ENCODE results near the gene FOXP1.

The FOXP1 gene

DNA sequence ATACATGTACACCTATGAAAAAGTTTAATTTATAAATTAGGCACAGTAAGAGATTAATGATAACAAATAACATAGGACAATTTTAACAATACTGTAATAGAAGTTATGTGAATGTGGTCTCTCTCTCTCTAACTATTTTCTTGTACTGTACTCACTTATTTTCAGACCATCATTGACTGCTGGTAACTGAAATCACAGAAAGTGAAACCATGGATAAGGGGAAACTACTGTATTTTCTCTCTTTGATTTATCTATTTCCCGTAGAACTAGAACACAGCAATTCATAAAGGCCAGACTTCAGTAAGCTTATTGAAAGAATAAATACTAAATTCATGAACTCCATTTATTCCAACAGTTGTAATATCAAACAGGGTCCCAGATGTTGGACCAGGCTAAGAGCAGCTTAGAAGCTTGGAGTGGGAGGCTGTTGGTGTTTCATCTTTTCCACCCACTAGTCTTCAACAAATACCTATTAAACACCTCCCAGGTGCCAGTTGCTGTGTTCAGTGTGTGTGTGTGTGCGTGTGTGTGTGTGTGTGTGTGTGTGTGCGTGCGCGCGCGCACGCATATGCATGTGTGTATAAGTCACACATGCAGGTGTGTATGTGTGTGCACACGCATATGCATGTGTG lies 235.4 kb downstream of the FOXP1 start:
- H3K4me3 ChIP-seq (ENCODE audit: low read depth, low read length, poor library complexity, severe bottlenecking) = no peak overlapping the region
- H3F3A ChIP-seq (ENCODE audit: insufficient read depth, low read length) = no peaks in the 10 kb centered on the region
- H3K4me1 ChIP-seq (ENCODE audit: insufficient read depth, low read length, severe bottlenecking) = no peaks in the 10 kb centered on the region
- no peaks in the 10 kb centered on the region for H3K9me2 ChIP-seq (ENCODE audit: low read depth, low read length)
- H3K27ac ChIP-seq (ENCODE audit: low read depth, low read length, poor library complexity, severe bottlenecking) = no peak overlapping the region
- H3K27me3 ChIP-seq (ENCODE audit: insufficient read depth, low read length) = no peaks in the 10 kb centered on the region
- H3K36me3 ChIP-seq (ENCODE audit: insufficient read depth, low read length) = peaks cover 12% of the 10 kb centered on the region; the same call in 1 of the 2 replicates
- H4K20me1 ChIP-seq (ENCODE audit: insufficient read depth, low read length) = no peaks in the 10 kb centered on the region
- H2AFZ ChIP-seq (ENCODE audit: low read length) = no peak overlapping the region
- no peak overlapping the region for H3K4me2 ChIP-seq (ENCODE audit: low read length)
- peaks cover 14% of the 10 kb centered on the region; the same call in 1 of the 2 replicates for H3K79me2 ChIP-seq (ENCODE audit: insufficient read depth, low read length)
- TF ChIP-seq, protein P1, sequence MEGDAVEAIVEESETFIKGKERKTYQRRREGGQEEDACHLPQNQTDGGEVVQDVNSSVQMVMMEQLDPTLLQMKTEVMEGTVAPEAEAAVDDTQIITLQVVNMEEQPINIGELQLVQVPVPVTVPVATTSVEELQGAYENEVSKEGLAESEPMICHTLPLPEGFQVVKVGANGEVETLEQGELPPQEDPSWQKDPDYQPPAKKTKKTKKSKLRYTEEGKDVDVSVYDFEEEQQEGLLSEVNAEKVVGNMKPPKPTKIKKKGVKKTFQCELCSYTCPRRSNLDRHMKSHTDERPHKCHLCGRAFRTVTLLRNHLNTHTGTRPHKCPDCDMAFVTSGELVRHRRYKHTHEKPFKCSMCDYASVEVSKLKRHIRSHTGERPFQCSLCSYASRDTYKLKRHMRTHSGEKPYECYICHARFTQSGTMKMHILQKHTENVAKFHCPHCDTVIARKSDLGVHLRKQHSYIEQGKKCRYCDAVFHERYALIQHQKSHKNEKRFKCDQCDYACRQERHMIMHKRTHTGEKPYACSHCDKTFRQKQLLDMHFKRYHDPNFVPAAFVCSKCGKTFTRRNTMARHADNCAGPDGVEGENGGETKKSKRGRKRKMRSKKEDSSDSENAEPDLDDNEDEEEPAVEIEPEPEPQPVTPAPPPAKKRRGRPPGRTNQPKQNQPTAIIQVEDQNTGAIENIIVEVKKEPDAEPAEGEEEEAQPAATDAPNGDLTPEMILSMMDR (IDR thresholded peaks at IDR 0.05; ENCODE audit: low read length) = no peak
- TF ChIP-seq EZH2 (IDR thresholded peaks at IDR 0.05; ENCODE audit: borderline replicate concordance, low read length) = no peak
- H3K9me3 ChIP-seq (ENCODE audit: low read length) = no peaks in the 10 kb centered on the region
- H3K9ac ChIP-seq (ENCODE audit: low read length) = no peak overlapping the region

DNA sequence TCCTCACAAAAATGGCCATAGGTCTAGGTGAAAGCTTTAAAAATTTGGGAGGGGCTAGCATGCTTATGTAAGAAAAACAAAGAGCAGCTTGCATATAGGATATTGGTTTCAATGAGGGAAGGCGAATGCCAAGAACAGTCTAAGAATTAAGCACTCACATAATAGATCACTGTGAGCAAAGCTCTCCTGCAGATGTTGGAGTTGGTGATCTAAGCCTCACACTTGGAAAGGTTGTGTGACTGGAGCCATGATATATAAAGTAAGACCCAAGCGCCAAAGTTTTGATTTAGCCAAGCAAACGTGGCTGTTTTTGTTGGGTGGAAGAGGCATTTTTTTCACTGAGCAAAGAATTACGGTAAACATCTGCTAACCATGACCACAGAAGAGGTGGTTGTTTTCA lies 237.5 kb downstream of the FOXP1 start:
- Histone ChIP-seq H3F3A (ENCODE audit: insufficient read depth, low read length) (no peaks in the 10 kb centered on the region), H4K20me1 (ENCODE audit: insufficient read depth, low read length) (no peaks in the 10 kb centered on the region)

DNA sequence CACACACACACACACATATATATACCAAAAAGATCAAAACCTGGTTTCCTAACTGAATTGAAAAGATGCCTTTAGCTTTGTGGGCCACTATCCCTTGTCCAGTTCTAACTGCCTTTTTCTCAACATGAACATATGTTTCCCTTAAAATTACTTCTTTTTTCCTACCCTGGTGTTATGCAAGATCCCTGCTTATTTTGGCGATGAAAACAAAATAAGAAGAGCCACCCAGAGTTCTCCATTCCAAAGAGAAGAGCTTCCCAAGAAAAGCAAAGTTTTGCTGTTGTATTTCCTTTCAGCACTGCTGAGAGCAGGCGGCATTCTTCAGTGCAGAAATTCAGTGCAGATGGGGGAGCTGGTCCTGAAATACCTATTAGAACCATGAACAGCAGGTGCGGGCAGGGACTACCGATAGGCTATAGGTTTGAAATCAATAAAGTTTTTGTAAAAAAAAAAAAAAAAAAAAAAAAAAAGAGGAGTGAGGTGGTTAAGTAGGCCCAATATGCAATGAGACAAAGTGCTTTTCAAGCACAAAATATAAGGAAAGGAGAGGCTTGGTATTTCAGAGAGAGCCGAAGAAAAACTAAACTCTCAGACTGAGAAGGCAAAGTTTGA lies 238.0 kb downstream of the FOXP1 start:
- H4K20me1 ChIP-seq (ENCODE audit: insufficient read depth, low read length) = no peaks in the 10 kb centered on the region
- no peak overlapping the region for H3K4me3 ChIP-seq (ENCODE audit: low read depth, low read length, poor library complexity, severe bottlenecking)
- H2AFZ ChIP-seq (ENCODE audit: low read length) = no peak overlapping the region
- H3K4me2 ChIP-seq (ENCODE audit: low read length) = no peak overlapping the region
- H3K9me2 ChIP-seq (ENCODE audit: low read depth, low read length) = no peaks in the 10 kb centered on the region
- no peak overlapping the region for H3K9ac ChIP-seq (ENCODE audit: low read length)
- H3K9me3 ChIP-seq (ENCODE audit: low read length) = peaks cover 4% of the 10 kb centered on the region
- peaks cover 36% of the 10 kb centered on the region for H3K36me3 ChIP-seq (ENCODE audit: insufficient read depth, low read length)
- H3K4me1 ChIP-seq (ENCODE audit: insufficient read depth, low read length, severe bottlenecking) = no peaks in the 10 kb centered on the region
- H3F3A ChIP-seq (ENCODE audit: insufficient read depth, low read length) = no peaks in the 10 kb centered on the region
- H3K27me3 ChIP-seq (ENCODE audit: insufficient read depth, low read length) = no peaks in the 10 kb centered on the region
- H3K79me2 ChIP-seq (ENCODE audit: insufficient read depth, low read length) = peaks cover 25% of the 10 kb centered on the region
- H3K27ac ChIP-seq (ENCODE audit: low read depth, low read length, poor library complexity, severe bottlenecking) = no peak overlapping the region
- TF ChIP-seq, protein P1 (IDR thresholded peaks at IDR 0.05; ENCODE audit: low read length) = no peak
- no peak for TF ChIP-seq EZH2 (IDR thresholded peaks at IDR 0.05; ENCODE audit: borderline replicate concordance, low read length)

More for the DNA sequence above, 237.5 kb downstream of the FOXP1 start:
- Histone ChIP-seq H3K4me3 (ENCODE audit: low read depth, low read length, poor library complexity, severe bottlenecking) (no peak overlapping the region), H3K36me3 (ENCODE audit: insufficient read depth, low read length) (peaks cover 32% of the 10 kb centered on the region), H3K4me1 (ENCODE audit: insufficient read depth, low read length, severe bottlenecking) (no peaks in the 10 kb centered on the region), H2AFZ (ENCODE audit: low read length) (no peak overlapping the region), H3K9me3 (ENCODE audit: low read length) (peaks cover 4% of the 10 kb centered on the region), H3K27ac (ENCODE audit: low read depth, low read length, poor library complexity, severe bottlenecking) (no peak overlapping the region), H3K79me2 (ENCODE audit: insufficient read depth, low read length) (peaks cover 19% of the 10 kb centered on the region; the same call in 1 of the 2 replicates), H3K4me2 (ENCODE audit: low read length) (no peak overlapping the region), H3K27me3 (ENCODE audit: insufficient read depth, low read length) (no peaks in the 10 kb centered on the region), H3K9me2 (ENCODE audit: low read depth, low read length) (no peaks in the 10 kb centered on the region), H3K9ac (ENCODE audit: low read length) (no peak overlapping the region)
- TF ChIP-seq, protein P1 (IDR thresholded peaks at IDR 0.05; ENCODE audit: low read length) = no peak
- no peak for TF ChIP-seq EZH2 (IDR thresholded peaks at IDR 0.05; ENCODE audit: borderline replicate concordance, low read length)
